Body of pancreas (tissue), 4 donors: ENCODE results near the gene NRP2.

Experiments used
- CTCF ChIP-seq, 7 experiments: fragments of 450-650 bp in 4 of 7; fragments of 200-600 bp in 3 of 7; sonication (generic) in 3 of 7; IDR thresholded peaks; one replicate each; pipeline ENCODE4 v1.5.1; 2016 to 2019; ENCODE audit warnings: antibody characterized with exemption in 7 of 7
- POLR2A ChIP-seq, 3 donors: fragments of 450-650 bp; IDR thresholded peaks; one replicate each; pipeline ENCODE4 v1.6.1; 2016; ENCODE audit warnings: antibody characterized with exemption in 3 of 3, mild to moderate bottlenecking in 2 of 3

GRCh38 chr2:205754924-205755321 lies 72.6 kb downstream of the NRP2 start:
- no peak for TF ChIP-seq CTCF (IDR thresholded peaks at IDR 0.05)
- no peak for TF ChIP-seq POLR2A (IDR thresholded peaks at IDR 0.05)
